ENCODE data around the gene KIAA0930. TPM values are rescaled to one million over a fixed set of nuclear protein-coding genes. Genes with fewer than 3 reads are reported as not detected.

KIAA0930 gene
- total RNA-seq, 6 experiments from 2014 or later = 24.5 to 57.9 (median 40.8) TPM

- H3K27me3 ChIP-seq = no peaks in the 10 kb centered on the region
- peaks cover 0 to 49% (median 10%) of the 10 kb centered on the region in 4 donors for H3K4me1 ChIP-seq
- WGBS (ENCODE audit: insufficient coverage, low coverage, low lambda C conversion rate, missing lambda C conversion rate) = 0% methylated on average over 2 of the region's 7 CpGs
- DNase-seq (peak in 2 of 3 donors; percentile 58 to 68), ATAC-seq (peak in 1 of 4 donors; percentile 2)
- no peaks in the 10 kb centered on the region for H3K9me3 ChIP-seq
- H3K4me3 ChIP-seq = no peak overlapping the region
- H3K36me3 ChIP-seq = no peaks in the 10 kb centered on the region
- intact Hi-C loops (cut with DNase I) = no loop called here
- no peak overlapping the region for H3K27ac ChIP-seq
- TF ChIP-seq POLR2A (IDR thresholded peaks at IDR 0.05) (no peak), CTCF (IDR thresholded peaks at IDR 0.05) (no peak)
Measured at GRCh38 chr22:45242778-45243191, 2.1 kb upstream of the KIAA0930 start.

GRCh38 chr22:45240104-45240809 lies 437 bp downstream of the KIAA0930 start:
- intact Hi-C loops (cut with DNase I) = no loop called here
- TF ChIP-seq POLR2A (IDR thresholded peaks at IDR 0.05) (no peak), CTCF (IDR thresholded peaks at IDR 0.05) (no peak)
- H3K36me3 ChIP-seq = no peaks in the 10 kb centered on the region
- no peaks in the 10 kb centered on the region for H3K27me3 ChIP-seq
- WGBS (ENCODE audit: insufficient coverage, low coverage, low lambda C conversion rate, missing lambda C conversion rate) = 2% methylated on average over 18 of the region's 73 CpGs
- H3K4me3 ChIP-seq = peak overlapping the region; percentile 56 to 66 (median 64)
- peaks cover 0 to 39% (median 9%) of the 10 kb centered on the region in 4 donors for H3K4me1 ChIP-seq
- peak in 1 of 3 donors; percentile 42 for DNase-seq
- no peaks in the 10 kb centered on the region for H3K9me3 ChIP-seq
- H3K27ac ChIP-seq = peak overlapping the region in 1 of 3 donors; percentile 43
- peak in 1 of 4 donors; percentile 4 for ATAC-seq

GRCh38 chr22:45239681-45240051 lies 1.0 kb downstream of the KIAA0930 start:
- no peaks in the 10 kb centered on the region for H3K9me3 ChIP-seq
- H3K27me3 ChIP-seq = no peaks in the 10 kb centered on the region
- H3K4me3 ChIP-seq = peak overlapping the region; percentile 56 to 66 (median 64)
- no peak for ATAC-seq
- no peaks in the 10 kb centered on the region for H3K36me3 ChIP-seq
- H3K4me1 ChIP-seq = peaks cover 0 to 33% (median 7%) of the 10 kb centered on the region in 4 donors
- TF ChIP-seq CTCF (IDR thresholded peaks at IDR 0.05) = no peak
- TF ChIP-seq POLR2A (IDR thresholded peaks at IDR 0.05) = no peak
- DNase-seq = no peak
- H3K27ac ChIP-seq = peak overlapping the region in 1 of 3 donors; percentile 43
- WGBS (ENCODE audit: insufficient coverage, low coverage, low lambda C conversion rate, missing lambda C conversion rate) = 76% methylated on average over 3 of the region's 8 CpGs
- intact Hi-C loops (cut with DNase I) = no loop called here

- no peak for ATAC-seq
- H3K36me3 ChIP-seq = no peaks in the 10 kb centered on the region
Measured at GRCh38 chr22:45238957-45239680, 1.6 kb downstream of the KIAA0930 start.

More at GRCh38 chr22:45238957-45239680, 1.6 kb downstream of the KIAA0930 start:
- Histone ChIP-seq H3K9me3 (no peaks in the 10 kb centered on the region), H3K4me3 (peak overlapping the region in 2 of 3 donors; percentile 64 to 66), H3K27ac (no peak overlapping the region), H3K4me1 (peaks cover 0 to 28% (median 7%) of the 10 kb centered on the region in 4 donors), H3K27me3 (no peaks in the 10 kb centered on the region)
- TF ChIP-seq CTCF (IDR thresholded peaks at IDR 0.05) = no peak
- TF ChIP-seq POLR2A (IDR thresholded peaks at IDR 0.05) = no peak
- intact Hi-C loops (cut with DNase I) = no loop called here
- DNase-seq = no peak
- WGBS (ENCODE audit: insufficient coverage, low coverage, low lambda C conversion rate, missing lambda C conversion rate) = 52% methylated on average over 3 of the region's 6 CpGs

All from right lobe of liver (tissue), 6 donors.